ENCODE measurements around the gene MRPL33. TPM values are rescaled to one million over a fixed set of nuclear protein-coding genes. Genes with fewer than 3 reads are reported as not detected.
A peak's percentile ranks its signal among the peaks of the same experiment; 100 is the strongest.
"Not testable (repeated sequence)": the region's sequence is repeated elsewhere in the genome, so short reads cannot be mapped to it uniquely, and the experiment has no call there.

MRPL33 gene
- total RNA-seq, 1 donor from 2014 or later = 76.7 TPM

DNA sequence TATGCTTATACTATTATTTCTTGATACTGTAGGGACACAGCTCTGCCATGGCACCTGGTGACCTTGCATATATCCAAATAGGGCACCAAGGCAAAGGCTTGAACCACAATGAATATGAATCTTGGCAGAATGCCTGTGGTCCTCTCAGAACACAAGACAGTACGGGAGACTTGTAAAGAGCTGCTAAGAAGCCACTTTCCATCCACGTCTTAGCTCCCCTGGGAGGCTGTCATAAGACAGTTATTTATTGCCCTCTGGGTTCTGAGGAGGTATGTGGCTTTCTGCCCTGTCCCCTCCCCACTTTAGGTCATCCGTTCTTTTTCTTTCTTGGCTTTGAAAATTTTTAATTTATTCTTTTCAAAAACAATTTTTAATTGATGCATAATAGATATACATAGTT lies 29.8 kb upstream of the MRPL33 start:
- no peak for DNase-seq (ENCODE audit: low read depth, low spot score)

DNA sequence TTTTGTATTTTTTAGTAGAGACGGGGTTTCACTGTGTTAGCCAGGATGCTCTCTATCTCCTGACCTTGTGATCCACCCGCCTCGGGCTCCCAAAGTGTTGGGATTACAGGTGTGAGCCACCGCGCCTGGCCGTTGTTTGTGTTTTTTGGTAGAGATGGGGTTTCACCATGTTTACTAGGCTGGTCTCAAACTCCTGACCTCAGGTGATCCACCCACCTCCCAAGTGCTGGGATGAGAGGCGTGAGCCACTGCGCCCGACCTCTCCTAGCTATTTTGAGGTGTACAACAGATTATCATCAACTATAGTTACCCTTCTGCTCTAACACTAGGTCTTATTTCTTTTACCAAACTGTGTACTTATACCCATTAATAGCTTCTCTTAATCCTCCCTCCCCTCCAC lies 28.9 kb upstream of the MRPL33 start:
- DNase-seq (ENCODE audit: low read depth, low spot score) = no peak

DNA sequence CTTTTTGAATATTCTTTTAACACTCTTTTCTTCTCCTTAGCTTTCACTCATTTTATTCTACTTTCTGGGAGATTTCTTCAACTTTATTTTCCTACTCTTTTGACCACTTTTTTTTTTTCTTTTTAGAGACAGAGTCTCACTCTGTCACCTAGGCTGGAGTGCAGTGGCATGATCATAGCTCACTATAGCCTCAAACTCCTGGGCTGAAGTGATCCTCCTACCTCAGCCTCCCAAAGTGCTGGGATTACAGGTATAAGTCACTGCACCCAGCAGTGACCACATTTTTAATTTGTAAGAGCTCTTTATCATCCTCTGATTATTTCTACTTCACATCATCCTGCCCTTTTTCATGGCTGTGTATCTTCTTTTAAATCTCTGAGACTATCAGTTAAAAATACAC lies 26.0 kb upstream of the MRPL33 start:
- not testable (repeated sequence) for DNase-seq (ENCODE audit: low read depth, low spot score)

DNA sequence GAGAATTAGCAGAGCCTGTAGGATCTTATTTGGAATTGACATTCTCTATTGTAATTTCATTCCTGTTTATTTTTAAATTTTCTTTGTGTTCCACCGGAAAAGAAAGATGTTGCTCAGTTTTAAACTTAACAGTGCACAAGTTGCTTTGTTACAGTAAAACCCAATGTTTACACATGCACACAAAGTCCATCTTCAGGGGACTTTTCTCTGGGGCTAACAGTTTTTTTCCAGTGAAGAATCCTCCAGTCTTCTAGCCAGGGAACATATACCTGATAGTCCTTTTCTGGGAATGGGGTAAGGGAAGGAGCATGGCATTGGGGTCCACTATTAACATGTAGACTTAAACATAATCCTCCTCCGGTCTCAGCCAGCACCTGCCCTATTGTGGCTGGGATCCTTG lies 25.2 kb upstream of the MRPL33 start:
- no peak for DNase-seq (ENCODE audit: low read depth, low spot score)

DNA sequence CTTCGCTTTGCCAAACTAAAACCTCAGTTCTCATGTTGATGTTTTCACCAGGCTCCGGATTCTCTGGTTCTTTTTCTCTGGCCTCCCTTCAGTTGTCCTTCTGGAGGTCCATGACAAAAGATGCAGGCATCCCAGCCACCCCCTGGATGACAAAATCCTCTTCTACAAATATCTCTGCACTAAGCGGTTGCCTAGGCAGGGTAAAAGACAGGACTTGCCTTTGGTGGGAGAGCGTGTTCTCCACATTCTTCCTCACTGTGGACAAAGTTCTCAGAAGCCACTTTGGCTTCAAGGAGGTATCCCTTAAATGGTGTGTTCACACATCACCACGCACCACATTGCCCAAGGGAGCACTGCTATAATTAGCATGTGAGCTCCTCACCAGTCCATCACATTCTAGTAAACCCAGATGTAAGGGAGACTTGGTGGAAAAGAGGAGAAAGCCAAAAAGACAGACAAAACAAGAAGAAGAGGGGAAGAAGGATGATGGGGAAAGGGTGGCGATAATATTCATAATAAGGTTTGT lies 23.6 kb upstream of the MRPL33 start:
- DNase-seq (ENCODE audit: low read depth, low spot score) = no peak

DNA sequence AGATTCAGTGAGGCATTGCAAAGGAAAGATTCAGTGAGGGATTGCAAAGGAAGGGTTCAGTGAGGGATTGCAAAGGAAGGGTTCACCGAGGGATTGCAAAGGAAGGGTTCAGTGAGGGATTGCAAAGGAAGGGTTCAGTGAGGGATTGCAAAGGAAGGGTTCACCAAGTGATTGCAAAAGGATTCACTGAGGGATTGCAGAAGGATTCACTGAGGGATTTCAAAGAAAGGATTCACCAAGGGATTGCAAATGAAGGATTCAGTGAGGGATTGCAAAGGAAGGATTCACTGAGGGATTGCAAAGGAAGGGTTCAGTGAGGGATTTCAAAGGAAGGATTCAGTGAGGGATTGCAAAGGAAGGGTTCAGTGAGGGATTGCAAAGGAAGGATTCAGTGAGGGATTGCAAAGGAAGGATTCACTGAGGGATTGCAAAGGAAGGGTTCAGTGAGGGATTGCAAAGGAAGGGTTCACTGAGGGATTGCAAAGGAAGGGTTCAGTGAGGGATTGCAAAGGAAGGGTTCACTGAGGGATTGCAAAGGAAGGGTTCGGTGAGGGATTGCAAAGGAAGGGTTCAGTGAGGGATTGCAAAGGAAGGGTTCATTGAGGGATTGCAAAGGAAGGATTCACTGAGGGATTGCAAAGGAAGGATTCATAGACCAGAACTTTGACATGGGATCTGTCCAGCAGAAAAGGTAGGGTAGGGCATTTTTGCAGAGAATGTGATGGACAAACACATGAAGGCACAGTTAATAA lies 22.5 kb upstream of the MRPL33 start:
- not testable (repeated sequence) for DNase-seq (ENCODE audit: low read depth, low spot score)

DNA sequence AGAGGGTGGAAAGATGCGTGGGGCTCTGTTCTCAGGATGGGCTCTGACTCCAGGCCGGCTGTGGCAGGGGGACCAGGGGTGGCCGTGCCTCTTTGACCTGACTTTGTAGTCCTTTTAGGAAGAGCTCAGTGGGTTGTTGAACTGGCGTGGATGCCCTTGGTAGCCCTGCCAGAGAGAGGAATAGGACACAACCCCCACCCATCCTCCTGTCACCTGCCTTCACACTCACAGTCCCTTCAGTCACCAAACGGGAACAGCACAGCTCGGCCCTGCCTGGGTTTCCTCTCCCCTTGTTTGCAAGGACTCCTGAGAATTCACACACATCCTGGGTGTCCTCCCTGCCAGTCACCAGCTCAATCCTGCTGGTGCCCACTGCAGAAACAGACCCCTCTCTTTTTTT lies 20.1 kb upstream of the MRPL33 start:
- no peak for DNase-seq (ENCODE audit: low read depth, low spot score)

DNA sequence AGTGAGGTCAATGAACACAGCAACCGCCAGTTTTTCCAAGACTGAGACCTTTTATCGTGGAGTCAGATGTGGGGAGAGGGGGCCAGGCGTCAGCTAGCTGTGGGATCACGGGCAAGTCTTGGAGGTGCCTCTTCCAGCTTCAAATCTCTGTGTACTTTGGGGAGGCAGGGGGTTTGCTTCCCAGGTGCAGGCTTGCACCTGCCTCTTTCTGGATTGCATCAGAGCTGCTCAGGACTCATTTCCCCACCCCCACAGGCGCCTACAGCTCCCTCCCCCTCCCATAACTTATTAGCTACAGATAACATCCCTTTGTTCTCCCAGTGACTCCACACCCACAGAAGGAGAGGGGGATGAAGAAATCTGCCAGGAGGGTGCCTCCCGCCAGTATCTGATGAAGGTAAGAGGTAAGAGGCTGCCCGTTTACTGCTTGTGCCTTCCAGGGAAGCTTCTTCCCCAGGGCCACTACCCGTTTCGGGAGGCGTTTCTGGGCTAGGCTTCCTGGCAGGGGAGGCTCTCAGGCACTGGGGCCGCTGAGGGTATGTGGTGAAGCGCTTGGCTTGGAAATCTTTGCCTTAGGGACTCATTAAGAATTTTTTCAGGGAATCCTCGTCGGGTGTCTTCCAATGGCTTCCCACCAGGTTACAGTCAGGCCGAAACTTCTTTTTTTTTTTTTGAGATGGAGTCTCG lies 18.8 kb upstream of the MRPL33 start:
- no peak for DNase-seq (ENCODE audit: low read depth, low spot score)

DNA sequence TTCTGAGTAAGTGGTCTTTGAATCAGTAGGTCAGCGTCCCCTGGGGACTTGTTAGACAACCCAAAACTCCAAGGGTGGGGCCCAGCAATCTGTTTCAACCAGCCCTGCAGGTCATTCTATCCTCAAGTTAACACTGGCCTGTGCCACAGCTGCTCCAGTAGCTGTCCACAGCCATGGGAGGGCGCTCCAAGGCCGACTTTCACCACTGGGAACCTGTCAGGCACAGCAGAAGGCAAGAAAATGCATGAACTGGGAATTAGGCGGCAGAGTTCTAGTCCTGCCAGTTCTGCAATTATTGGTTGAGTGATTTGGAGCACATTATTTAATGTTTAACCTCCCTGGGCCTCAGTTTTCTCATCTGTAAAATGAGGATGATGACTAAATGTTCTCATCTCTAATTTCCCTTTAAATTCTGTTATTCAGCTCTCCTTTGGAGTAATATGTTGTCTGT lies 17.4 kb upstream of the MRPL33 start:
- peak; percentile 40 for DNase-seq (ENCODE audit: low read depth, low spot score)

DNA sequence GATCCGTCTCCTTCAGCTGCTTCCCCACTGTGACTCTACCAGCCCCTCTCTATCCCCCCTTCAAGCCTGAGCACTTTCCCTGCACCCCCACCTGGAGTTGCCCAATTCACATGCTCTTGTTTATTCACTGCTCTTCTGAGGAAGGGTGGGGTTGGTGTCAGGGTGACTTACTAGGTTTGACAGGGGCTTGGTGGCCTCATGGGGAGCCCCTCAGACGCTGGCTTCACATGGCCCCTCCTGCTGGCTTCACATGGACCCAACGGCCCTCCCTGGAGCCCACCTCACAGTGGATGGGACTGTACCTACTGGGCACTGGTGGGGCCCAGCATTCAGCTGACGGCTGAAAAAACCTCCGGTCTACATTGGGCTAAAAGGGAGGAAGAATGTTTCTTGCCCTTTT lies 16.7 kb upstream of the MRPL33 start:
- DNase-seq (ENCODE audit: low read depth, low spot score) = no peak

DNA sequence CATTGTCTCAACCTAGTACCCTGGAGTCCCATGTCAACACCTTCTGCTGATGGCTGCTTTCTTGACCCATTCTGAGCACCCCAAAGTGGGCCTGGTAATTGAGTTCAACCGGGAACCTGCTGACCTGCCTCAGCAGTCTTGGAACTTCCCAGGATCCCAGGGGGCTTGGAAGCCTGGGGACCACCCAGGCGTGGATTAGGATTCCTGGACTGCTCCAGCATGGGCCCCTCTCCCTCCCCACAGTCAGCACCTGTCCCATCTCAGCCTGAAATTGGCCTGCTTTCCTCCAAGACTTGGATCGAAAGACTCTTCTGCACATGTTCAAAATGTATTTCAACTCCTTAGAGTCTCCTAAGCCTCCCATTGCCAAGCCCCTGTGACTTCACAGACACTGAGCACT lies 15.4 kb upstream of the MRPL33 start:
- DNase-seq (ENCODE audit: low read depth, low spot score) = no peak

DNA sequence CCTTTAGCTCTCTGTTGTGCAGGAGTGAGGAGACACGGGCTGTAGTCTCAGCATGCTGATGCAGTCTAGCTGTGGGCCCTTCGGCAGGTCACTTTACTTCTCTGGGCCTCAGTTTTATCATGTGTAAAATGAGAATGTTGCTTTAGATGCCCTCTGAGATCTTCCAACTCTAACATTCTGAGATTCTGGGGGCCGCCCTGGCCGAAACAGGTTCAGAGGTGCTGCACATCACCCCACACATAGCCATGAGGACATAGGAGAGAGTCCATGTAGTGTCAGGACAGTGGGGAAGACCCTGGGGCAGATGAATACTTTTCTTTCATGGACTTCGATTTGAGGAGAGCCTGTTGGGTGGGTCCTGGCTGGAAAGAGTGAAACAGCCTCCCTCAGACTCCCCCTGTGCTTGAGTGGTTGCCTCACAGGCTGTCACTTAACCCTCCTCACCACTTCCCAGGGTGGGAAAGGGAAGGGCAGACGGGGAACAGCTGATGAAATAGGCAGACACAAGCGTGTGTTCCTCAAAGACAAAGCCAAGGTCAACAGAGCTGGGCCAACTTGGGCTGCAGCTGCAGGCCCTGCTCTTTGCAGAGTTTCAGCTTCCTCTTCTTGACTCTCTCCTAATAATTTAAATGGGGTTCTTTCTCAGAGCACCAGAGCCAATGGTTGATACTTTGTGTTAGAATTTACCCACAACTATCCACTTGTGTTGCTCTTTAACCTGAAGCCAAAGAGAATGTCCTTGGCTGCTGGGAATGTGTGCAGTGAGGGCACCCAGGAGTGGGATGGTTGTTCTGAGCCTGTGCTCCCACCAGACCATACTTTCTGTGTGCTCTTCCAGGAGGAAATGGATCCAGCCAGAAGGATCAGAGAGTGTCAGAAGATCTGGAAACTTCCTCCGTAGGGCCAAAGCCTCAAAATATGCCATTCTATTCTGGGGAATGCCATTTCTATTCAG lies 14.7 kb upstream of the MRPL33 start:
- DNase-seq (ENCODE audit: low read depth, low spot score) = no peak

DNA sequence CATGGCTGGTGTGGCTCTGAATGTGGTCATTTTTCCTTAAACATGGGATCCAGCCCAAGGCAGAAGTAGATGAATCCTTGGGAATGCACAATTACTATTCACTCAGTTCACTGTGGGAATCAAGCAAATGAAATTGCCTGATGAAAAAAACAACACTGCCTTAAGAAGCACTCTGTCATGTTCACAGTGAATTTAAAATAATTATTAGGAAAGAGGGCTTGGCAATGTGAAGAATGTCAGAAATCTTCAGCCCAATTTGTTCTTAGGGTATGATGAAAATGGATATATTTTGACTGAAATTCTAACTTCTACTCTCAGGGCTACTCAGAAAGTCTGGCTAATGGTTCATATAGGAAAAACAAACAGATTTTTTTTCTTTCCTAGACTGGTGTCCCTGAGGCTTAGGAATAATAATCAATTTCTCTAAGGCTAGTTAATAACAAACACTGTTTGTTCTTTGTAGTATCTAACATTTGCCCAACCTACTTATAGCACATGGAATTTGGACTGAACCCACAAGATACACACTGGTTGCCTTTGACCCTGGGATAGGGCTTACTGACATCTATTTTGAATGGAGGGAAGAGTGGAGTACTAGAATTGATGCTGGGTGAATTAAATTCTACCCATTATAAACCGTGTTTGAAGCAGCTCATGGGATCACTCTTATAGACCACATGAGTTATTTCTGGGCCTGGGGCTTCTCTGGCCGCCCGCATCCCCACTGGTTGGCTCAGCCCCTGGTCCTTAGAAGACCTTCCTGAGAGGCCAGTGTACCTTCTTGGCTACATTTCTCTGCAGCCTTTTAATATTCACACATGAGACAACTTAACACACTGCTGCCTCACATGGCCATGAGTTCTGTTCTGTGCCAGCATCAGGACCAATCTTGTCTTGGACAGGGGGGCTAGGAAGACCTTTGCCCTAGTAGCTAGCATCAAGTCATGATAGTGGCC lies 8.3 kb upstream of the MRPL33 start:
- no peak for DNase-seq (ENCODE audit: low read depth, low spot score)

DNA sequence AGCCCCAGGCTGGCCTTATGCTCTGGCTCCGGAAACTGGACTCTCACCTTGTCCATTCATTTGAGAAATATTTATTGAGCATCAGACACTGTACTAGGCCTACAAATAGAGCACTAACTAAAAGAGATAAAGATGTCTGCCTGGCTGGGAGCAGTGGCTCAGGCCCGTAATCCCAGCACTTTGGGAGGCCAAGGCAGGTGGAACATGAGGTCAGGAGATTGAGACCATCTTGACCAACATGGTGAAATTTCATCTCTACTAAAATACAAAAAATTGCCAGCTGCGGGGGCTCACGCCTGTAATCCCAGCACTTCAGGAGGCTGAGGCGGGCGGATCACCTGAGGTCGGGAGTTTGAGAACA lies 7.6 kb upstream of the MRPL33 start:
- DNase-seq (ENCODE audit: low read depth, low spot score) = no peak

DNA sequence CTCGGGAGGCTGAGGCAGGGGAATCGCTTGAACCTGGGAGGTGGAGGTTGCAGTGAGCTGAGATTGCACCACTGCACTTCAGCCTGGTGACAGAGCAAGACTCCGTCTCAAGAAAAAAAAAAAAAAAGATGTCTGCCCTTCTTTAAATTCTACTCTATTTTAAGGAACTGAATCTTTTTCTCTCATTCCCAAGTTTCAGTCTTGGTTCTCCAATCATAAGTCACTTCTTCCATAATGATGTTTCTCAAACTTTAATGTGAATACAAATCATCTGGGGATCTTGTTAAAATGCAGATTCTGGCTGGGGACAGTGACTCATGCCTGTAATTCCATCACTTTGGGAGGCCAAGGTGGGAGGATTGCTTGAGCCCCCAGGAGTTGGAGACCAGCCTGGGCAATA lies 7.0 kb upstream of the MRPL33 start:
- not testable (repeated sequence) for DNase-seq (ENCODE audit: low read depth, low spot score)

DNA sequence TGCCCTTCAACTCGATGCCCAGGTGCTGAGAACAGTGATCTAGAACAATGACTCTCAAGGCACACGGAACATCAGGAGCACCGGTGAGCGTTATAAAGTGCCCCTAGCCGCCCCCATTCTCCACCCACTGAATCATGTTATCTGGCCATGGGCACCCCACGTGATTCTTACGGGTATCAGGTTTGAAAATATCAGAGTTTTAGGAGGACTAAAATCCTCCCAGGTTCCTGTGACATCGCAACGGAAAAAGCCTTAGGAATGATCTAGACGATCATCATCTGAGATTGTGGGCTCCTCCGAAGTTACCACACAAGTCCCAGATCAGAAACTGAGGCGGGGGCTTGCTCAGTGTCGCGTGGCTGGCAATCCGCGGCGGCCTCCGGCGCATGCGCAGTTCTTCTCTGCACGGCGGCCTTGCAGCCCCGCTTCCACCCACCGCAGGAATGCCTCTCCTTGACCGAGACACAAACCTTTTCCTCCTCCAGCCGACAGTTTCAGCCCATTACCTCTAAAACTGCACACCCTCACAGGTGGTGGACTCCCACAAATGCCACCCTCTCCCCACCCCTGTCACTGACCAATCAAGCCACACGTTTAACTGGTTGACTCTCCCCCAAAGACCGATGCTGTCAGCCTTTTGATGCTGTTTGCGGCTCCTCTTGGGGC lies 5.8 kb upstream of the MRPL33 start:
- DNase-seq (ENCODE audit: low read depth, low spot score) = no peak

DNA sequence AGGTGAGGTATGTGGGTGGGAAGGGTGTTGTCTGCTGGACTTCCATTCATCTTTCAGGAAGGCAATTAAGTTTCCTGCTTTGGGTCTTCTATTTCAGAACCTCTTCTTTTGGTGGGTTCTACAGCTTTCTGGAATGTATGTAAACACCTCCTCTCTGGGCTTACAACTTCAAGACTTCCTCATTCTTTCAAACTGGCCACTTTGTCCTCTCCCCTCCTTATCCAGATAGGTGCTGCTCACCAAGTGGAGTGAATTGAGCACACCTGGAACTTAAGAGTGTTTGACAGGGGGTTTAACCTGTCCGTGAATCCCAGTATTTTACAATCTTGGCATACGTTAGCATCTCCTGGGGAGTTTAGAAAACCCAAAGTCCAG lies 5.2 kb upstream of the MRPL33 start:
- no peak for DNase-seq (ENCODE audit: low read depth, low spot score)

DNA sequence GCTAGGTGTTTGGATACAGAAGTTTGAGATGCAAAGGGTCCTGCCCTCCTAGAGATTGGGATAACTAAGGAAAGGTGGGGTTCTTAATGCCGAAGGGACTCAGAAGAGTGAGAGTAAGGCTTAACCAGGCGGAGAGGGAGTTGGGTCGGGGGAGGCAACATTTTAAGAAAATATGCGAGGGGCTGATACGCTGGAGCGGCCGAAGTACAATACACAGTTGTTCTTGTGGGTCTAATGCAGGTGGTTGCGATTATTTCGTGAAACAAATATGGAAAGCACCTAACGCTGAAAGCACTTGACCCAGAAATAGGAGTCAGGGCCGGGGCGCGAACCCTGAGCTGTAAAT lies 344 bp upstream of the MRPL33 start:
- no peak for DNase-seq (ENCODE audit: low read depth, low spot score)

DNA sequence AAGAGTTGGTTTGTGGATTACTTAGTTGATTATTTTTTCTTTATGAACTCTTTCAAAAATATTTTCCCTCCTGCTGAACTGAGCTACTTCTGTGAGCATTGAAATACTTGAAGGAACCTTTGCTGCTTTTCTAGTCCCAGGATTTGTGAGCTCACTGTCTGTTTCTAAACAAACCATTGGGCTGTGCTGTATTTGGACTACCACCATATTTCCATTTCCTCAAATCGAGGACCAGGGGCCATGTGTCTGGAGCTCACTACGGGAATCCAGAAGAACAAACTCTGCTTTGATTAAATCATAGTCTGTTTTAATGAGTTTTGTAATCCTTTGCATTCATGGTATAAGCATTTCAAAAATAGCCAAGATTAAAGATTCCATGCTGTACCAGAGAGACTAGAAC lies 1.3 kb downstream of the MRPL33 start:
- DNase-seq (ENCODE audit: low read depth, low spot score) = no peak

DNA sequence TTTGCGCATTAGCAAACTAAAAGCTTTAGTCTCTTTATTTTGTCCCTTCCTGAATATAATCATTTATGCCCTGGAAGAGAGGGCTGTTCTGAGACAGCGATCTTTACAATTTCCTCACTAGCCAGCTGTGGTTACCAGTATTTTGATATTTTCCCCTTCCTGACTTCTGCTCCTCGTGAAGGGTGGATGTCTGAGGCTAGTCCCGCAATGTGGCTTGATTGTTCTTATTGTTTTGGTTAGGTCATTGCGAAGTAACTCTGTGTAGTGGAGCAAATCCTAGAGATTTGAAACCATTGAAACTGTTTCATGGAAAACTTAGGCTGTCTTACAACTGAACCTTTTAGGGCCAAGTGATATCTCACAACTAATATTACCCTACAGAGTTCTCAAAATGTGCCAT lies 2.4 kb downstream of the MRPL33 start:
- no peak for DNase-seq (ENCODE audit: low read depth, low spot score)
